Neuronal stem cell (in vitro differentiated cells): ENCODE data around the gene MYO16.

Source experiments
- DNase-seq: peaks from one replicate; pipeline ENCODE4 v3.0.0-alpha.2; 2013; ENCODE audit warnings: low spot score
- H2AFZ ChIP-seq: one replicate; pipeline ENCODE4 v1.6.1; 2013; ENCODE audit warnings: mild to moderate bottlenecking, low read length, inconsistent platforms
- H2AK5ac ChIP-seq: 2 replicates; pipeline ENCODE4 v1.6.1; 2013; ENCODE audit warnings: low read depth, mild to moderate bottlenecking, inconsistent platforms, low read length, moderate library complexity, mixed read lengths
- H2BK120ac ChIP-seq: 2 replicates; pipeline ENCODE4 v1.6.1; 2013; ENCODE audit warnings: low read depth, mild to moderate bottlenecking, inconsistent platforms, low read length, moderate library complexity, mixed read lengths
- H2BK12ac ChIP-seq: one replicate; pipeline ENCODE4 v1.6.1; 2013; ENCODE audit warnings: low read length, inconsistent platforms
- H2BK15ac ChIP-seq: 2 replicates; pipeline ENCODE4 v1.6.1; 2013; ENCODE audit warnings: mild to moderate bottlenecking, low read length, inconsistent platforms, mixed read lengths
- H2BK5ac ChIP-seq: one replicate; pipeline ENCODE4 v1.6.1; 2013; ENCODE audit warnings: inconsistent platforms, mild to moderate bottlenecking, low read length, moderate library complexity
- H3K14ac ChIP-seq: one replicate; pipeline ENCODE4 v1.6.1; 2013; ENCODE audit warnings: low read length, inconsistent platforms
- H3K18ac ChIP-seq: 2 replicates; pipeline ENCODE4 v1.6.1; 2013; ENCODE audit warnings: low read length, inconsistent platforms
- H3K23ac ChIP-seq: 2 replicates; pipeline ENCODE4 v1.6.1; 2013; ENCODE audit warnings: low read depth, mild to moderate bottlenecking, mixed read lengths, low read length, inconsistent platforms; ENCODE audit not compliant: poor library complexity
- H3K27ac ChIP-seq: replicated peaks from 3 replicates; pipeline ENCODE4 v1.5.1; 2013; ENCODE audit warnings: low read length, inconsistent platforms
- H3K27me3 ChIP-seq, 3 experiments: 2 replicates each; pipeline ENCODE4 v1.6.1; 2013; ENCODE audit warnings: low read length in 3 of 3, mild to moderate bottlenecking in 2 of 3, inconsistent platforms in 1 of 3, low read depth in 1 of 3, mixed read lengths in 1 of 3, moderate library complexity in 1 of 3; ENCODE audit not compliant: control insufficient read depth in 3 of 3, insufficient read depth in 3 of 3
- H3K36me3 ChIP-seq, 2 donors: replicated peaks in 1 of 2; 2 replicates each; pipeline ENCODE4 v1.6.1; 2013; ENCODE audit warnings: low read length in 2 of 2; ENCODE audit not compliant: control insufficient read depth in 2 of 2, insufficient read depth in 2 of 2
- H3K4ac ChIP-seq: 2 replicates; pipeline ENCODE4 v1.6.1; 2013; ENCODE audit warnings: inconsistent platforms, mild to moderate bottlenecking, low read length, moderate library complexity
- H3K4me1 ChIP-seq, 2 donors: 1 replicate in 1 of 2; 2 replicates in 1 of 2; pipeline ENCODE4 v1.6.1; 2013; ENCODE audit warnings: low read length in 2 of 2, low read depth in 1 of 2; ENCODE audit not compliant: control insufficient read depth in 2 of 2, insufficient read depth in 1 of 2
- H3K4me2 ChIP-seq: one replicate; pipeline ENCODE4 v1.6.1; 2013; ENCODE audit warnings: mild to moderate bottlenecking, low read length, inconsistent platforms; ENCODE audit not compliant: insufficient read depth, poor library complexity, severe bottlenecking
- H3K4me3 ChIP-seq, 2 donors: 2 replicates each; pipeline ENCODE4 v1.5.1; 2013; ENCODE audit warnings: low read length in 2 of 2, mild to moderate bottlenecking in 2 of 2, inconsistent platforms in 1 of 2, moderate library complexity in 1 of 2
- H3K79me1 ChIP-seq: one replicate; pipeline ENCODE4 v1.6.1; 2013; ENCODE audit warnings: low read depth, mild to moderate bottlenecking, inconsistent platforms, low read length, moderate library complexity
- H3K9ac ChIP-seq: one replicate; pipeline ENCODE4 v1.6.1; 2013; ENCODE audit warnings: mild to moderate bottlenecking, low read depth, low read length, inconsistent platforms; ENCODE audit not compliant: poor library complexity
- H3K9me3 ChIP-seq, 2 donors: replicated peaks in 1 of 2; 2 replicates each; pipeline versions ENCODE3 to v1.6.1; 2013; ENCODE audit warnings: low read length in 2 of 2, mild to moderate bottlenecking in 2 of 2, inconsistent platforms in 1 of 2, low read depth in 1 of 2, mixed read lengths in 1 of 2, moderate library complexity in 1 of 2; ENCODE audit not compliant: control insufficient read depth in 2 of 2, insufficient read depth in 1 of 2
- H4K8ac ChIP-seq: one replicate; pipeline ENCODE4 v1.6.1; 2013; ENCODE audit warnings: low read depth, mild to moderate bottlenecking, inconsistent platforms, low read length, moderate library complexity
- H4K91ac ChIP-seq: one replicate; pipeline ENCODE4 v1.6.1; 2013; ENCODE audit warnings: low read length, low read depth, mild to moderate bottlenecking, inconsistent platforms; ENCODE audit not compliant: poor library complexity
- WGBS, 2 donors: extraction: QIAGEN DNeasy Blood & Tissue Kit; methylation state at CpG; one replicate each; pipeline ENCODE4 v1.1.7; 2013; ENCODE audit warnings: missing lambda C conversion rate in 2 of 2, mixed read lengths in 1 of 2; ENCODE audit not compliant: insufficient read length in 2 of 2, insufficient replicate concordance in 1 of 2; ENCODE audit errors: extremely low coverage in 2 of 2; 5-methylcytosine and 5-hydroxymethylcytosine counted together

The MYO16 gene

GRCh38 chr13:109119896-109120295 lies 490.5 kb downstream of the MYO16 start:
- no peak overlapping the region for H3K4ac ChIP-seq
- no peak overlapping the region for H4K91ac ChIP-seq
- H3K23ac ChIP-seq, result no peak overlapping the region
- H3K9me3 ChIP-seq, result peaks cover 0 to 1% of the 10 kb centered on the region in 2 donors
- WGBS, 2 donors, result no CpG with 5 or more reads among the region's 1 CpG
- H2BK5ac ChIP-seq, result no peak overlapping the region
- H3K27ac ChIP-seq, result no peak overlapping the region
- no peak overlapping the region for H2BK15ac ChIP-seq
- no peak overlapping the region for H3K4me2 ChIP-seq
- H3K36me3 ChIP-seq, result no peaks in the 10 kb centered on the region
- no peak overlapping the region for H2AFZ ChIP-seq
- H4K8ac ChIP-seq, result no peak overlapping the region
- no peaks in the 10 kb centered on the region for H3K79me1 ChIP-seq
- H3K4me3 ChIP-seq, result no peak overlapping the region
- peaks cover 0 to 2% of the 10 kb centered on the region in 2 donors for H3K4me1 ChIP-seq
- no peak for DNase-seq
- H3K9ac ChIP-seq, result no peak overlapping the region
- no peak overlapping the region for H3K14ac ChIP-seq
- no peaks in the 10 kb centered on the region for H3K27me3 ChIP-seq
- no peak overlapping the region for H2BK120ac ChIP-seq
- no peak overlapping the region for H3K18ac ChIP-seq
- H2AK5ac ChIP-seq, result no peak overlapping the region
- H2BK12ac ChIP-seq, result no peak overlapping the region

GRCh38 chr13:109121826-109122225 lies 492.4 kb downstream of the MYO16 start:
- Histone ChIP-seq H4K8ac (no peak overlapping the region), H2BK5ac (no peak overlapping the region), H2AK5ac (no peak overlapping the region), H2BK15ac (peak overlapping the region; percentile 0), H2BK12ac (no peak overlapping the region), H3K27ac (no peak overlapping the region), H3K4me1 (peaks cover 0 to 3% of the 10 kb centered on the region in 2 donors), H3K9me3 (peaks cover 0 to 1% of the 10 kb centered on the region in 2 donors), H3K23ac (no peak overlapping the region), H3K9ac (no peak overlapping the region), H2BK120ac (no peak overlapping the region), H3K27me3 (no peaks in the 10 kb centered on the region), H3K36me3 (no peaks in the 10 kb centered on the region), H4K91ac (no peak overlapping the region), H3K4me2 (no peak overlapping the region), H2AFZ (no peak overlapping the region), H3K79me1 (no peaks in the 10 kb centered on the region), H3K4me3 (no peak overlapping the region), H3K18ac (no peak overlapping the region), H3K4ac (no peak overlapping the region), H3K14ac (no peak overlapping the region)
- no CpG with 5 or more reads among the region's 5 CpGs for WGBS, 2 donors
- no peak for DNase-seq

- no peak overlapping the region for H2BK12ac ChIP-seq
- no peak overlapping the region for H3K9ac ChIP-seq
- no peaks in the 10 kb centered on the region for H3K27me3 ChIP-seq
- no peak overlapping the region for H3K4me3 ChIP-seq
- no peak overlapping the region for H2BK5ac ChIP-seq
- H3K9me3 ChIP-seq, result peaks cover 0 to 1% of the 10 kb centered on the region in 2 donors
- no peak overlapping the region for H2AK5ac ChIP-seq
- WGBS, 2 donors, result no CpG with 5 or more reads among the region's 2 CpGs
- H3K18ac ChIP-seq, result no peak overlapping the region
- H3K4ac ChIP-seq, result no peak overlapping the region
- H4K8ac ChIP-seq, result no peak overlapping the region
- no peak for DNase-seq
- no peak overlapping the region for H4K91ac ChIP-seq
- peak overlapping the region; percentile 68 for H2AFZ ChIP-seq
- H2BK120ac ChIP-seq, result no peak overlapping the region
- no peak overlapping the region for H2BK15ac ChIP-seq
- H3K36me3 ChIP-seq, result no peaks in the 10 kb centered on the region
- H3K4me1 ChIP-seq, result peaks cover 2 to 7% of the 10 kb centered on the region in 2 donors
- no peak overlapping the region for H3K4me2 ChIP-seq
- no peaks in the 10 kb centered on the region for H3K79me1 ChIP-seq
- no peak overlapping the region for H3K14ac ChIP-seq
- no peak overlapping the region for H3K23ac ChIP-seq
- H3K27ac ChIP-seq, result peak overlapping the region; percentile 7
These were observed 494.6 kb downstream of the MYO16 start for GRCh38 chr13:109123971-109124370.

GRCh38 chr13:109126178-109126577 lies 496.8 kb downstream of the MYO16 start:
- H2BK12ac ChIP-seq, result no peak overlapping the region
- H2BK15ac ChIP-seq, result no peak overlapping the region
- H4K8ac ChIP-seq, result no peak overlapping the region
- H2AK5ac ChIP-seq, result no peak overlapping the region
- H3K9ac ChIP-seq, result no peak overlapping the region
- H3K79me1 ChIP-seq, result no peaks in the 10 kb centered on the region
- no peak overlapping the region for H3K27ac ChIP-seq
- no peak for DNase-seq
- no peak overlapping the region for H4K91ac ChIP-seq
- H3K4me2 ChIP-seq, result no peak overlapping the region
- H2AFZ ChIP-seq, result no peak overlapping the region
- no peak overlapping the region for H3K4ac ChIP-seq
- H2BK5ac ChIP-seq, result no peak overlapping the region
- H3K9me3 ChIP-seq, result peaks cover 0 to 1% of the 10 kb centered on the region in 2 donors
- no peaks in the 10 kb centered on the region for H3K27me3 ChIP-seq
- no peak overlapping the region for H3K4me3 ChIP-seq
- no CpG with 5 or more reads among the region's 5 CpGs for WGBS, 2 donors
- H3K4me1 ChIP-seq, result peaks cover 6 to 8% of the 10 kb centered on the region in 2 donors
- H3K36me3 ChIP-seq, result no peaks in the 10 kb centered on the region
- H3K14ac ChIP-seq, result no peak overlapping the region
- H2BK120ac ChIP-seq, result no peak overlapping the region
- no peak overlapping the region for H3K23ac ChIP-seq
- no peak overlapping the region for H3K18ac ChIP-seq
